Stimulated activated CD4-positive, alpha-beta T cell treated with anti-CD3 and anti-CD28 coated beads, Interleukin-12 subunit alpha, Interleukin-12 subunit beta, amount 100 ng/mL, for 24 hours (primary cell): ENCODE results near the gene FAM47B.

ENCODE experiments used
- DNase-seq, 2 experiments: peaks; one replicate each; pipeline ENCODE4 v3.0.0-alpha.2; 2020; ENCODE audit warnings: low read depth in 2 of 2

Gene FAM47B

GRCh38 chrX:34942496-34942895, at the start of gene FAM47B:
TSS of gene FAM47B (plus strand) at chrX:34942796. CDS start at chrX:34942832, 36 bp downstream.
- no peak for DNase-seq

DNA sequence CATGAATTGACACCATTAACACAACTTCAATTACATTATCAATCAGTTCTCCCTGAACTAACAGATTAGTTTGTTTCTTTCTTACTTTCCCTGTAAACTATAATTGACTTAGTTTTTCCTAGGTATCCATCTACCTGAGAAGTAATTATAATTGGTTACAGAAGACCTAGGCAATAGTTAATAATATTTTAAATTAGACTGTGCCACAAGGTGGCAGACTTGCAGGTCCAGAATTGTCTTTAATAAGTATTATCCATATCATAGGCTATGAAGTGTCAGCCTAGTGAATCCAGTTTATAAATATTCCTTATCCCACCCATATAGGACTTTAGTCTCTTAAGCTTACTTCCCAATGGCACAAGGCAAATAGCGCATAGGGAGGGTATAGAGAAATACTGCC, 48.9 kb upstream of the FAM47B start:
- no peak for DNase-seq

DNA sequence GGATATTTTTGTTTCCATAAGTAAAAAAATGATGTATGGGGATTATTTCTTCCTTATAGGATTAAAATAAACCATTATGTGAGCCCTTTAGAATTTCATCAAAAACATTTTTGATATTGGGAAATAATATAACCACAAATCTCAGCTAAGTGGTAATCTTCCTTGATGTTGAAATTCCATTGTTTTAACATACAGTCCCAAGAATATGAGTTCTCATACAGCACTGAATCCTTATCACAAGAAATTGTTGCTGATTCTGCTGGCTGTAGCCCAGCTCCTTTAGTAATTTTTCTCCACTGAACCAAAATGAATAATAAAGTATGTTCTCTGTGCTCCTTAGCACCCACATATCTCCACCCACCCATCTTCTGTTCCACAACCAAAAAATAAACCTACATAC, 41.9 kb upstream of the FAM47B start:
- no peak for DNase-seq

DNA sequence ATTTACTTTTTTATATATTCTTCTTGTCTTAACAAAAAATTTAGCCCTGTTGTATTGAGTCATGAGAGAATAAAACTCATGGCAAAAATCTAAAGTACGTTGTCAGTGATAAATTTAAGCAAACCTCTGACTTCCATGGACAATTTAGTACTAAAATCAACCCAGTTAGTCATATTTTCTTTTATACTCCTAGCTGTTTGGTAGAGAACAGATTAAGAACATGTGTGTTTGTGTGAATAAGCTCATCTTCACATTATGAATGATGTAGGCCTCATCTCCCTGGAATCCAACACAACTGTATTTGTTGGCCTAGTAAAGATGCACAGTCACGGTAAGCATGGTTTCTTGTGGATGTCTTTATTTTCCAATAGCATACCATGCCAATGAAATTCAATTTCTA, 40.8 kb upstream of the FAM47B start:
- no peak for DNase-seq

DNA sequence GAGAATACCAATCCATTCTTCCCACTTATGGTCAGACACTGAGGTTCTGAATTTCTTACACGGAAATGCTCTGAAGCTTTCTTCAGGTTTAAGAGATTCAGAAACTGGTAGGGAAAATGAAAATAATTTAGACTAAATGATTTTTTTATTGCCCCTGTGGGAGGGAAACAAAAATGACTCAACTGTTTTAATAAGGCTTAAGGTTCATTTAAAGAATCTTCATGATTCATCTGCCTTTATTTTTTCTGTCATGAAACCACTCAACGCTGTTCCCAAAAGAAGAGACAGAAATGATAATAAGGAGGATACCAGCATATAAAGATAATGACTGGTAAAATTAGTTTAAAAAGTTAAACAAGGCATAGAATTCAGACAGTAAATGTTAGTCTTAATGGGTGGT, 39.3 kb upstream of the FAM47B start:
- no peak for DNase-seq

GRCh38 chrX:34909151-34909550, 33.4 kb upstream of the FAM47B start:
- no peak for DNase-seq

DNA sequence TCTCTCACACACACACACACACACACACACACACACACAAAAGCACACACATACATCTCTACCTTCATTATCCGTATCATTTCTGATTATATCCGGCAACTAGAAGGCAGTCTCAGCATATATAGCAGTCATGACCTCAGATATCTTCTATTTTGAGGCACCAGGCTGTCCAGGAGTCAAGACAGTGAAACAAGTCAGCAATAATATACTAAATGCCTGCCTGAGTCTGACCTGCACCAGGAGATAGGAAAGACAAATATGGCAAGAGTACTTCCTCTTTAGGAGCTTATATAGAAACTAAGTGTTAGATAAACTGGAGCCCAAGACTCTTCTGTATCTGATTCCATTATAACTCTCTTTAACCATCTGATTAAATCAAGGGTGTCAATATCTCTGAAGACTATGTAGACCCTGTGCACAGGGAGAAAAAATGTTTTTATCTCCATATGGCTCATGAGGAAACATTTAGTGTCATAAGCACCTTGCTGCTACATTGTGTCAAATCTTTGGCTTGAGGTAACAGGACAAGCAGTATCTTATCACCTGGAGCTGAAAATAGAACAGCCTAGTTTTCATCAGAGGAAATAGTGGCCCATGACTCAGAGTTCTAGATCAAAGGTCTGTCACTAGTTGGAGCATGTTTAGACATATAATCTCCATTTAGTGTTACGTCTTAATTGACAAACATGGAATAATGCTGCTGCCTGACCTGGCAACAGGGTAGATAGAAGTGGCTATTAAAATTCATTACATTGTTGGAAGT, 27.0 kb upstream of the FAM47B start:
- no peak for DNase-seq

DNA sequence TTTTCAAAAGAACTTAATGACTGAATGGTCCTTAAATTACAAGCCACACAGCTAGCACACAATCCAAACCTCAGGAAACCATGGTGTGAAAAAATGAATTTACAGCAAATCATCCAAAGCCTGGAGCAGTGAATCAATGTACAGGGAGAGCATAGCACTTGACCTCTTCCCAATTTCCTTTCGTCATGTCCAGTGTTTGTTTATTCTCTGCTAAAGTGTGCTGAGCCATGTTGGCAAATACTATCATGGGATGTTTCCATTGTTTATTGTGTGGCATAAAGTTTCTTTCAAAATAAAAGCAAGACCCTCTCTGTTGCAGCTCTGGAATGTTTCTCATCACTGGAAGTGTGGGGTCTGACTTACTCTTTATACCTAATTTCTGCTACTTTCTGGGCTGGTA, 25.4 kb upstream of the FAM47B start:
- no peak for DNase-seq

GRCh38 chrX:34918091-34918736, 24.4 kb upstream of the FAM47B start:
- no peak for DNase-seq

DNA sequence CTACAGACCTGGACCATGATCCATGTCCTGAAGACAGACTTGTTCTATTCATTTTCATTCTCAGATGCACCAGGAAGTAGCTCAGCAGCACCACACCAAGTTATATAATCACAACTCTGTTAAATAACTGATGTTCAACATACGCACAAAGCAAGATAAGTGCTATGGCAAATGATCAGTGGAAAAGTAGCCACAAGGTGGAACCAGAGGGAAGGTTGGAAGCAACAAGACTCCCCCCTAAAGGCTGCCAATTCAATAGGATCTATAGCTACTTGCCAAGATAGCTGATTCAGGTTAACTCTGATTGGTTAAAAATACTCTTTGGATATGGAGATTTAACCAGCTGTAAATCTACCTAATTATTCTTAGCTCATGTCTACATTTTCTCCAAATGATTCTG, 23.7 kb upstream of the FAM47B start:
- DNase-seq: no peak

DNA sequence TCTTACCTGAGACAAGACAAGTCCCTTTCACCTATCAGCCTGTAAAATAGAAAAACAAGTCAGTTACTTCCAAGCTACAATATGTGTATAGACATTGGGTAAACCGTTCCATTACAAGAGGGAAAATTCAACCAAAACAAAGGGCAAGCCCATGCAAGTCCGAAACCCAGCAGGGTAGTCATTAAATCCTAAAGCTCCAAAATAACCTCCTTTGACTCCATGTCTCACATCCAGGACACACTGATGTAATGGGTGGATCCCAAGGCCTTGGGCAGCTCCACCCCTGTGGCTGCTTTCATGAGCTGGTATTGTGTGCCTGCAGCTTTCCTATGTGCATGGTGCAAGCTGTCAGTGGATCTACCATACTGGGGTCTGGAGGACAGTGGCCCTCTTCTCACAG, 14.7 kb upstream of the FAM47B start:
- DNase-seq: no peak

DNA sequence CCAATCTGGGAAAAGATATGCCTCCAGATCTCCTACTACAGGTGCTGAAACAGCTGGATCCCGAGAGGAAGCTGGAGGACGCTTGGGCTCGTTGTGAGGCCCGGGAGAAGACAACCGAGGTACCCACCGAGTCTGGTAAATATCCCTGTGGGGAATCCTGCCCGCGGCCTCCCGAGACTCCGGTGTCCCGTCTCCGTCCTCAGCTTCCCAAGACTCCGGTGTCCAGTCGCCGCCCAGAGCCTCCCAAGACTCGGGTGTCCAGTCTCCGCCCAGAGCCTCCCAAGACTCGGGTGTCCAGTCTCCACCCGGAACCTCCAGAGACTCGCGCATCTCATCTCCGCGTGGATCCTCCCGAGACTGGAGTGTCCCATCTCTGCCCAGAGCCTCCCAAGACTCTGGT, 639 bp downstream of the FAM47B start:
- no peak for DNase-seq

DNA sequence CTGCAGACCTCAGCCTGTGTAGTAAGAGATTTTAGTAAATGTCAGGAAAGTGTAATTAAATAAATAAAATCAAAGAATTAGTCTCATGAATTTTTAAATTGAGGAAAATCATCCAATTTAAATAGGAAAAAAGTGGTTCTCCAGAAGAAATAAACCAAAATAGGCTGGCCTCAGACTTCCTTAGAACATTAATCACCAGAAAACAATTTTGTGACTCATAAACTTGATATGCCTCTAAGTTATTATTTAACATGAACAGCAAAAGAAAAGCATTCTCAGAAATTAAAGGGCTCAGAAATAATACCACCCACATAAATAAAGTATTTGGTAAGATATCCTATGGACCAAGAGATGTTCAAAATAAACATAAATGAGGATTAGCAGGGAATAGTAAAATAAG, 14.3 kb downstream of the FAM47B start:
- DNase-seq: no peak

GRCh38 chrX:34961662-34962061, 19.1 kb downstream of the FAM47B start:
- DNase-seq: no peak

GRCh38 chrX:34972206-34972605, 29.6 kb downstream of the FAM47B start:
- no peak for DNase-seq

DNA sequence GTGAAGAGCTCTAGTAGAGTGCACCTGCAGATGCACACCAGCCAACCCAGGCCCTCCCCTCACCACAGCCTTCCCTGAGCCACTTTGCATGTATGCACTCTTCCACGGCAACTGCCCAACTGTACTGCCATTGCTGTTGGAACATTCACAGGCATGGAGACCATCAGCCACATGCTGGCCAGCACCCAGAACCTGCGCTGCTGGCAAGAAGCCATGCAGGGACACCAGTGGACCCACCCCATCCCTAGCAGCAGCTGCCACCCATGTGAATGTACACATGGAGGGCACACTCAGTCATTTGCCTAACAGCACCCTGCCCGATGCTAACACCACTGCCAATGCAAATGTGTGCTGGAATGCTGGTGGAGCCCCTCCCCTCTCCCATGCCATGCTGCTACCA, 35.6 kb downstream of the FAM47B start:
- DNase-seq: no peak

GRCh38 chrX:34987646-34988045, 45.0 kb downstream of the FAM47B start:
- DNase-seq: no peak
